Endothelial cell of umbilical vein (primary cell): ENCODE results near the gene CCBE1. TPM values are rescaled to one million over a fixed set of nuclear protein-coding genes. Genes with fewer than 3 reads are reported as not detected.

Experiments used
- BruUV-seq: library from RNA; stranded (reverse); fragments of 400-500 nt; replicated peaks from 2 replicates; lab custom pipeline; 2021; lab: Mats Ljungman, UMichigan
- CTCF ChIA-PET: fragments of 300-600, 350-600 bp; sonication (Branson Sonifier 250); formaldehyde crosslinking; loops from one replicate; lab custom pipeline; 2021; ENCODE audit warnings: antibody characterized with exemption, inconsistent platforms; lab: Charles Lee
- POLR2A ChIA-PET: fragments of 300-600, 350-600 bp; sonication (Branson Sonifier 250); formaldehyde crosslinking; loops from one replicate; lab custom pipeline; 2021; ENCODE audit warnings: antibody characterized with exemption, inconsistent platforms; lab: Charles Lee
- DNase-seq: peaks from one replicate; pipeline ENCODE4 v3.0.0-alpha.2; 2011; ENCODE audit warnings: low read depth, low spot score
- FAIRE-seq: peaks from 2 replicates; lab custom pipeline; 2011; peaks lifted over from hg19 to GRCh38; lab: Jason Lieb, UNC
- H2AFZ ChIP-seq: 2 replicates; pipeline ENCODE4 v1.6.0; 2012; ENCODE audit warnings: low read depth, low read length, control low read depth, inconsistent platforms
- H3K27ac ChIP-seq: 2 replicates; pipeline ENCODE4 v1.5.1; 2011; ENCODE audit warnings: low read depth, mild to moderate bottlenecking, control low read depth, low read length, moderate library complexity; ENCODE audit not compliant: insufficient read depth
- H3K27me3 ChIP-seq, 2 experiments: 2 replicates each; pipeline versions ENCODE4 v1.6.0 to v1.6.1; 2011; ENCODE audit warnings: low read length in 2 of 2, mixed read lengths in 1 of 2; ENCODE audit not compliant: control insufficient read depth in 2 of 2, insufficient read depth in 2 of 2
- H3K36me3 ChIP-seq, 2 experiments: 2 replicates in 1 of 2; 3 replicates in 1 of 2; pipeline ENCODE4 v1.5.1; 2011; ENCODE audit warnings: low read length in 2 of 2, mild to moderate bottlenecking in 1 of 2, moderate library complexity in 1 of 2; ENCODE audit not compliant: control insufficient read depth in 2 of 2, insufficient read depth in 2 of 2; ENCODE audit errors: extremely low read depth in 1 of 2
- H3K4me1 ChIP-seq: 3 replicates; pipeline ENCODE4 v1.5.1; 2011; ENCODE audit warnings: mild to moderate bottlenecking, low read length; ENCODE audit not compliant: control insufficient read depth, insufficient read depth; ENCODE audit errors: extremely low read depth
- H3K4me2 ChIP-seq: 2 replicates; pipeline ENCODE4 v1.6.1; 2011; ENCODE audit warnings: low read length, control low read depth, mixed read lengths; ENCODE audit not compliant: insufficient read depth
- H3K4me3 ChIP-seq, 3 experiments: fragments of 200-600 bp in 1 of 3; sonication (generic), shearing (Covaris generic) in 1 of 3; replicated peaks in 1 of 3; 2 replicates each; pipeline ENCODE4 v1.5.1; 2011 to 2016; ENCODE audit warnings: control low read depth in 3 of 3, low read length in 3 of 3, mild to moderate bottlenecking in 2 of 3, inconsistent platforms in 1 of 3, low read depth in 1 of 3, moderate library complexity in 1 of 3; ENCODE audit not compliant: insufficient read depth in 1 of 3
- H3K79me2 ChIP-seq: 2 replicates; pipeline ENCODE4 v1.6.0; 2012; ENCODE audit warnings: low read length, inconsistent platforms; ENCODE audit not compliant: control insufficient read depth, insufficient read depth
- H3K9ac ChIP-seq: replicated peaks from 2 replicates; pipeline ENCODE3; 2011; ENCODE audit warnings: low read length, control low read depth; ENCODE audit not compliant: insufficient read depth; ENCODE audit errors: extremely low read depth
- H3K9me1 ChIP-seq: replicated peaks from 3 replicates; pipeline ENCODE4 v1.6.0; 2011; ENCODE audit warnings: mild to moderate bottlenecking, low read length; ENCODE audit not compliant: control insufficient read depth, insufficient read depth; ENCODE audit errors: extremely low read depth
- H3K9me3 ChIP-seq: replicated peaks from 2 replicates; pipeline ENCODE4 v1.5.1; 2012; ENCODE audit warnings: low read length, inconsistent platforms; ENCODE audit not compliant: control insufficient read depth, insufficient read depth
- H4K20me1 ChIP-seq: replicated peaks from 2 replicates; pipeline ENCODE3; 2011; ENCODE audit warnings: mild to moderate bottlenecking, low read length; ENCODE audit not compliant: control insufficient read depth, insufficient read depth; ENCODE audit errors: extremely low read depth
- CTCF ChIP-seq, 2 donors: IDR thresholded peaks; 1 replicate in 1 of 2; 2 replicates in 1 of 2; pipeline ENCODE4 v1.5.1; 2011; ENCODE audit warnings: low read length in 2 of 2, mild to moderate bottlenecking in 2 of 2, moderate library complexity in 2 of 2, control low read depth in 1 of 2, inconsistent platforms in 1 of 2, low read depth in 1 of 2; ENCODE audit not compliant: insufficient read depth in 1 of 2; ENCODE audit errors: extremely low read depth in 1 of 2
- EZH2 ChIP-seq: IDR thresholded peaks from 2 replicates; pipeline ENCODE4 v1.6.1; 2012; ENCODE audit warnings: borderline replicate concordance, low read depth, mild to moderate bottlenecking, moderate library complexity, low read length, inconsistent platforms; ENCODE audit not compliant: severe bottlenecking
- FOS ChIP-seq: IDR thresholded peaks from 2 replicates; pipeline ENCODE4 v1.6.1; 2011; ENCODE audit warnings: mild to moderate bottlenecking, low read length, moderate library complexity, borderline replicate concordance; ENCODE audit not compliant: insufficient read depth
- GATA2 ChIP-seq: IDR thresholded peaks from 2 replicates; pipeline ENCODE4 v1.7.0; 2011; ENCODE audit warnings: low read depth, mild to moderate bottlenecking, moderate library complexity, mixed read lengths, low read length; ENCODE audit not compliant: insufficient read length, insufficient read depth
- JUN ChIP-seq: IDR thresholded peaks from 2 replicates; pipeline ENCODE4 v1.6.1; 2011; ENCODE audit warnings: borderline replicate concordance, low read depth; ENCODE audit not compliant: insufficient read length, insufficient read depth
- MAX ChIP-seq: IDR thresholded peaks from 2 replicates; pipeline ENCODE4 v1.6.1; 2011; ENCODE audit not compliant: insufficient read depth, insufficient read length
- MYC ChIP-seq: IDR thresholded peaks from one replicate; pipeline ENCODE4 v1.6.1; 2011; ENCODE audit warnings: mild to moderate bottlenecking, low read depth, low read length
- POLR2A ChIP-seq: IDR thresholded peaks from 2 replicates; pipeline ENCODE4 v1.6.1; 2012; ENCODE audit warnings: low read depth, mild to moderate bottlenecking, control low read depth, low read length
- POLR2AphosphoS5 ChIP-seq: IDR thresholded peaks from 2 replicates; pipeline ENCODE4 v1.6.1; 2012; ENCODE audit warnings: low read depth, mild to moderate bottlenecking, control low read depth, low read length, moderate library complexity; ENCODE audit not compliant: insufficient read depth
- dilution Hi-C: fragments of 300-500 bp; cut with MboI; formaldehyde crosslinking; loops from one replicate; pipeline ENCODE4 v1.15.0; 2019; ENCODE audit warnings: low sequenced_read_pairs; ENCODE audit not compliant: extremely low pct_ligation_motif_present
- intact Hi-C: fragments of 100-400 bp; cut with micrococcal nuclease; formaldehyde crosslinking; loops from one replicate; pipeline ENCODE4 v1.10.0; 2022
- polyA plus RNA-seq, 4 experiments: library from polyadenylated mRNA; depleted of rRNA in 3 of 4; stranded (reverse) in 3 of 4; unstranded in 1 of 4; fragments of >200 nt; gene quantifications; 2 replicates each; pipeline versions ENCODE4 v1.2.1 to v1.2.3, GENCODE V29; 2011 to 2012; ENCODE audit warnings: missing spikeins in 1 of 4
- total RNA-seq: library from RNA; stranded (reverse); gene quantifications from 2 replicates; pipeline ENCODE4 v1.2.3, GENCODE V29; 2021

Gene CCBE1
- total and polyA plus RNA-seq, 2 donors (not counting 3 experiments of a cell fraction or from before 2014, with no cell fraction given) = 0.04 TPM; not detected in 1

GRCh38 chr18:59669872-59670657 lies 27.2 kb downstream of the CCBE1 start:
- BruUV-seq = no TSS peak
- H3K4me1 ChIP-seq = no peaks in the 10 kb centered on the region
- H3K27me3 ChIP-seq = no peaks in the 10 kb centered on the region
- no peak overlapping the region for H2AFZ ChIP-seq
- H3K9ac ChIP-seq = no peak overlapping the region
- H3K9me1 ChIP-seq = no peaks in the 10 kb centered on the region
- no peaks in the 10 kb centered on the region for H3K36me3 ChIP-seq
- dilution Hi-C loops (no loop called here), intact Hi-C loops (no loop called here)
- H4K20me1 ChIP-seq = no peaks in the 10 kb centered on the region
- no peaks in the 10 kb centered on the region for H3K79me2 ChIP-seq
- TF ChIP-seq POLR2AphosphoS5 (no peak), CTCF (IDR thresholded peaks at IDR 0.05; ENCODE audit: extremely low read depth in 1 of 2, insufficient read depth in 1 of 2, low read depth in 1 of 2, low read length in 2 of 2) (no peak), MAX (no peak), JUN (no peak), MYC (no peak), GATA2 (no peak), POLR2A (no peak), FOS (no peak), EZH2 (no peak)
- ChIA-PET CTCF (interaction anchor here (0.9 to 2.5 kb wide), 2 partner anchors 27 to 39 kb away, joined by 4 to 11 read pairs; partner anchors contain the start of gene CCBE1), POLR2A (no interaction called here)
- H3K9me3 ChIP-seq = no peaks in the 10 kb centered on the region
- H3K4me3 ChIP-seq = no peak overlapping the region
- no peak for DNase-seq
- H3K27ac ChIP-seq = no peak overlapping the region
- H3K4me2 ChIP-seq = no peak overlapping the region
- FAIRE-seq = no peak
